GM19397 (cell line): ENCODE data around the gene RAB3A.
A peak's percentile ranks its signal among the peaks of the same experiment; 100 is the strongest.

Source experiments
- ATAC-seq: cut with Tn5 transposase; IDR thresholded peaks from one replicate; pipeline ENCODE4 v1.9.1; 2021; ENCODE audit warnings: mild to moderate bottlenecking, moderate library complexity; ENCODE audit not compliant: unreplicated experiment

Gene RAB3A

DNA sequence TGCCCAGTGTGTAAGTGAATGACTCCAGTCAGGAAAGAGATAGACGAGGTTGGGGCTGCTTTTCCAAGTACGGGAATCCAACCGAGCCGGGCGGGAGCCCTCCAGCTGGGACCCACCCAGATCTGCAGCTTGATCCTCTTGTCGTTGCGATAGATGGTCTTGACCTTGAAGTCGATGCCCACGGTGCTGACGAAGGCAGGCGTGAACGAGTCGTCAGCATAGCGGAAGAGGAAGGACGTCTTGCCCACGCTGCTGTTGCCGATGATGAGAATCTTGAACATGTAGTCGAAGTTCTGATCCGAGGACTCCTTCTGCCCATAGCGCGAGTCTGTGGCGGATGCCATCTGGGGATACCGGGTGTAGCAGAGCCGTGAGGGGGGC is 1.5 kb downstream of the RAB3A start:
- ATAC-seq = no peak

DNA sequence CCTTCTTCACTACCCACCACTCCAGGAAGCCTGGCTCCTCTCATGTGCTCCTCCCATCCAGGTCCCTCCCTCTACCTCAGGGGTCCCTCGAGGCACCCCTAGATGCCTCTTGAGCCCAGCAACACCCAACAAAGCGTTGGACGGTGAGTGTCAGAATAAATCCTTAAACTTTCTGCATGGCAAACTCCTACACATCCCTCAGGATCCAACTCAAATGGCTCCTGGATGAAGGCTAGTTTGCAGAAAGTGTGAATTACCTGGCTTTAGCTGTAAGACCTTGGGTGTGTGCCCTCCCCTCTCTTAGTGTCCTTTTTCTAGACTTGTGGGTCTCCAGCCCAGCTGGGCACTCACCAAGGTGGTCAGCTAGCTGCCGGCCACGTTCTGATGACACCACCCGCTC is 5.5 kb downstream of the RAB3A start:
- ATAC-seq = no peak

DNA sequence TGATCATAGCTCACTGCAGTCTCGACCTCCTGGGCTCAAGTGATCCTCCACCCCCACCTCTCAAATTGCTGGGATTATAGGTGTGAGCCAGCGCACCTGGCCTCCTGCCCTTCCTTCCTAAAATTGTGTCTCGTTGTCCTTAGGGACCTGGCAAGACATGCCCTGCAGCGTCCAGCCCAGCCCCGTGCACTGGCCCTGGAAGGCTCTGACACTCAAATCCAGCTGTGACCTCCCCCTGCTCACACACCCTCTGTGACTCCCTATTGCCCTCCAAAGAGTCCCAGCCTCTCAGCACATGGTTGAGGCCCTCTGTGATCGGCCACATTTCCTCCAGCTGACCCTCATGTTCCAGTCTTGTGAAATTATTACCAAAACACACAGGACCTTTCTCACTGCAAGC is 5.9 kb downstream of the RAB3A start:
- ATAC-seq = no peak

DNA sequence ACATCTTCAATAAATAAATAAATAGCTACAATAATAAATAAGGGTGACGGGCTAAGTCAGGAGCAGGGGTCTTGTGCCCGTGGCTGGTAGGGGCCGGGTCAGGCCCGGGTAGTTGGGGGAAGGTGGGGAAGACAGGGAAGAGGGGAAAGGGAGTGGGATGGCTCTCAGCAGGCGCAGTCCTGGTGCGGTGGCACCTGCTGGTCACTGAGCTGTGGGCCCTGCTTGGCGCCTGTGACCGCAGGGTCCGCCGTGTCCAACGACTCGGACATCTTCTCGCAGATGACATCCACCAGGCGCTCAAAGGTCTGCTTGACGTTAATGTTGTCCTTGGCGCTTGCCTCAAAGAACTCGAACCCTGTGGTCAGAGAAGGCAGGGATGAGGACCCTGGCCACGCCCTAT is 6.5 kb downstream of the RAB3A start:
- no peak for ATAC-seq

DNA sequence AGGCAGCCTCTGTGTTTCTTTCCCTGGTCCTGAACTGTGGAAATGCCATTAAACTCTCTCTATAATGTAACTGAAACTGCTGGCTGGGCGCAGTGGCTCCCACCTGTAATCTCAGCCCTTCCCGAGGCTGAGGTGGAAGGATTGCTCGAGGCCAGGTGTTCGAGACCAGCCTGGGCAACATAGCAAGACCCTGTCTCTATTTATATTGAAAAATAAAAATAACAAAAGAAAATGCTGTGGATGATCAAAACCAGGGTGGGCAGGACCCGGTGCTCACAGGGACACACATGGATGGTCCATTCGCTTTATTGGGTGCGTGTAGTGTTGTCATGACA is 7.4 kb downstream of the RAB3A start:
- no peak for ATAC-seq

DNA sequence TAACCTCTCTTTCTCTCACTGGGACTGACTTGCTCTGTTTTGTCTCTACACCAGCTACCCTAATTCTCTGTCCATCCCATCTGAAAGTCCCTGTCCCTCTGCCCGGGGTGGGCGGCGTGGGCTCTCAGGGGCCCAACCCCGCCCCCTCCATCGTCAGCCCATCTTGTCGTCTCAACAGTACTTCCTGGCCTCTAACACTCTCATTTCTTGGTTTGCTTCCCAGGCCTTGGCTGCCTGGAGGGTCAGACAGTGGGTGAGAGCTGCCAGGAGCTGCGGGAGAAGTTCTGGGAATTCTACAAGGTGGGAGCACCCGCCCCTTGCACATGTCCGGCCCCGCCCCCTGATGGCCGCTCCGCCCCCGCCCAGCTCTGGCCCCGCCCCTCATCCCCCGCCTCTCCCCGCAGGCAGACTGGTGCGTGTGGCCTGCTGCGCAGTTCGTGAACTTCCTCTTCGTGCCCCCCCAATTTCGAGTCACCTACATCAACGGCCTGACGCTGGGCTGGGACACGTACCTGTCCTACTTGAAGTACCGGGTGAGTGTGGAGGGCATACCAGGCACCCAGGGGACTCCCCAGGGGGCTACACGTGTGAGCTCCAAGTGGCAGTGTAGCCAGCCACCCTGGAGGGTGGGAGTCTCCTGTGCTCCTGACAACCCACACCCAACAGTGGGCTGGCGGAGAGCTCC is 9.1 kb downstream of the RAB3A start:
- no peak for ATAC-seq

DNA sequence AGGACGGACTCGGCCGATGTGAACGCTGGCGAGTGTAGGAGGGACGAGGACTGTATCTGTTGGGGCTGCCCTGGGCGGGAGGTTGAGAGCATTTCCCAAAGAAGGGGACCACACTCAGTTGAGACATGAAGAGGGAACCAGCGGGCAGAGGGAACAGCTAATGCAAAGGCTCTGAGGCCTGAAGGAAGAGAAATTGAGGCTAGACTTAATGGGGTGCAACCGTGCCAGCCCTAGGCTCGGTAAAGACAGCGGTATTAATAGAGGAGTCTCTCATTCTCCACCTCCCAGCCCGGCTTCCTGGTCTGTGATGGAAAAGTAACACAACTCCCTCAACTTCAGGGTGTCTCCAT is 9.7 kb downstream of the RAB3A start:
- ATAC-seq = no peak

DNA sequence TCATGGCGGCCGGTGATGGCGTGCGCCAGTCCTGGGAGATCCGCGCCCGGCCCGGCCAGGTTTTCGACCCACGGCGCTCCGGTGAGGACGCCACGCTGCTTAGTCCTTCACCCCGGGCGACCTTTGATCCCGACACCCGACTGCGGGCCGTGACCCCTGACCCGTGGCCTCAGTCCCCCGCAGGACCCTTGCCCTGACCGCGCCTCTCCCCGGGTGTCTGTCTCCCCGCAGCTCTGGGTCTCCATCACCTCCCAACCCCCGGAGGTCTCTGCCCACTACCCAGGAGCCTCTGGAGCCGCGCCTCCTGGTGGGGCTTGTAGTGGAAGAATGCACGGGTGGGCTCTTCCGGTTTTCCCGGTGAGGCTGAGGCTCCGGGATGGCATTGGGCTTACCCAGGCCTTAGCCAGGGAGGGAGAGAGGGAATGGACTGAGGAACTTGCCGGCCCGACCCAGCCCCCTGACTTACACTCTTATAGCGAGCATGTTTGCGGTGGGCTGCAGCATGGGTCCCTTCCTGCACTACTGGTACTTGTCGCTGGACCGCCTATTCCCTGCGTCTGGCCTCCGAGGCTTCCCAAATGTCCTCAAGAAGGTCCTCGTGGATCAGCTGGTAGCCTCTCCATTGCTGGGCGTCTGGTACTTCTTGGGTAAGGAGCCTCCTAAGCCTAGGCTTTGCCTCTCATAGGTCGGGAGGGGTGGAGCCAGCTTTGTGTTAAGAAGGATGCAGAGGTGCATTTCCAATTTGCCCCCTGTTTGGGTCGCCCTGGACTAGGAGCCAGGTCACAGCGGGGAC is 10.3 kb downstream of the RAB3A start:
- no peak for ATAC-seq

DNA sequence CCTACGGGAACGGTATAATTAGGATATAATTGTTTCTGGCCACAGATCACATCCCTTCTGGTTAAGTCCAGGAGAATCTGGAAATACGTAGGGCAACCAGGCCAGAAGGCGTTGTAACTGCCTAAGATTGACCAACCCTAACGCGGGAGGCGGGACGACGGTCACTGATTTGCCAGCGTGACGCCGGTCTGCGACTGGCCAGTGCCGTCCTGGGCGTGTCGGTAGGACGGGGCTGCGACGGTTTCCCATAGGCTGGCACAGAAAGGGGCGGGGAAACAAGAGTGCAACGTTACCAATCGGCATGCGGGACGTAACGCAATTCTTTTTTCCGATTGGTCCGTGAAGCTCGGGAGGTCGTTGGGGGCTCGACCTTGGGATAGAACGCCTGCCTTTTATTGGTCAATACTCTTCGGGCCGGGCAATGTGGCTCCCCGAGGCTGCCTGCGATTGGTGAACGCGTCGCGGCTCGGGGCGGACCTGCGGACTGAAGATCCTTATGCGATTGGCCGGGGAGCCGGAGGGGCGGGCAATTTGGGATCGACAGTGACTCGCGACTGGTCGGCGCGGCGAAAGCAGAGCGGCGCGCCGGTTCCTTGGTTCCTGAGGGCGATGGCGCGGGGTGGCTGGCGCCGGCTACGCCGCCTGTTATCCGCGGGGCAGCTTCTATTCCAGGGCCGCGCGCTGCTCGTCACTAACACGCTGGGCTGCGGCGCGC is 11.0 kb downstream of the RAB3A start, which contains the start of gene MPV17L2:
Gene MPV17L2, plus strand, starts transcription at position 546 of the 715 bp plus-strand sequence. Its CDS starts 64 bp downstream, at position 610.
- ATAC-seq = peak; percentile 85

DNA sequence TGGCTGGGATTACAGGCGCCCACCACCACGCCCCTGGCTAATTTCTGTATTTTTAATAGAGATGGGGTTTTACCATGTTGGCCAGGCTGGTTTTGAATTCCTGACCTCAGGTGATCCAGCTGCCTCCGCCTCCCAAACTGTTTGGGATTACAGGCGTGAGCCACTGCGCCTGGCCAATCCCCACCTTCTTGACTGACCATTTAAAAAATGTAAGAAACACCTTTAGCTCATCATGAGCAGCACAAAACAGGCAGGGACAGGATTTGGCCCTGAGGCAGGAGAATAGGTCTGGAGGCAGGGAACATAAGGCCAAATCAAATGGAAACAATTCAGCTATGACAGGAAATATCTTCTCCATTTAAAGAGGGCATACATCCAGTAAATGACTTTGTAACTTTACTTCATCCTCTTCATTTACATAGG is 12.2 kb downstream of the RAB3A start:
- ATAC-seq = no peak

DNA sequence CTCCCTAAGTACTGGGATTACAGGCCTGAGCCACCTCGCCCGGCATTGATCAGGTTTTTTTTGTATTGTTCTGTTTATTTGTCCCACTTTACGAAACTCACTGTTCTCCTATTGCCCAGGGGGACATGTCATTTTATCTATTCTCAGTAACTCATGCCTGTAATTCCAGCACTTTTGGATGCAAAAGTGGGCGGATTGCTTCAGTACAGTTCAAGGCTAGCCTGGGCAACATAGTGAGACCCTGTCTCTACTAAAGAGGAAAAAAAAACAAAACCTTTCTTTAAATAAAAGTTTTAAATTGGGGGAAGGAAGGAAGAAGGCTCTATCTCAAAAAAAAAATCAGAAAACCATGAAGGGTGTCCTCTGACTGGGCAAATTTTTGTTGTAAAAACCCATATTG is 13.6 kb downstream of the RAB3A start:
- ATAC-seq = no peak

DNA sequence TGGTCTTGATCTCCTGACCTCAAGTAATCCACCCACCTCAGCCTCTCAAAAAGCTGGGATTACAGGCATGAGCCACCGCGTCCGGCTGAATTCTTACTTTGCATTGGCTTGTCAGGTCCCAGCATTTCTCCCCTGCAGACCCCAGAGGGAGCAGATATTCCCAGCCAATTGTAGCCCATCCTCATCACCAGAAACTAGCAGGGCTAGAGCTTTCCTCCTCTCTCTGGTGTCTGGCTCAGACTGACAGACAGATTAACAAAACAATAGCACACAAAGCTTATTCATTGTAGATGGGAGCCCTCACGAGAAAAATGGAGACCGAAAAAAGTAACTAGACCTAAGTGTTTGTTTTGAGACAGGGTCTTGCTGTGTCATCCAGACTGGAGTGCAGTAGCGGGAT is 18.3 kb downstream of the RAB3A start:
- no peak for ATAC-seq

DNA sequence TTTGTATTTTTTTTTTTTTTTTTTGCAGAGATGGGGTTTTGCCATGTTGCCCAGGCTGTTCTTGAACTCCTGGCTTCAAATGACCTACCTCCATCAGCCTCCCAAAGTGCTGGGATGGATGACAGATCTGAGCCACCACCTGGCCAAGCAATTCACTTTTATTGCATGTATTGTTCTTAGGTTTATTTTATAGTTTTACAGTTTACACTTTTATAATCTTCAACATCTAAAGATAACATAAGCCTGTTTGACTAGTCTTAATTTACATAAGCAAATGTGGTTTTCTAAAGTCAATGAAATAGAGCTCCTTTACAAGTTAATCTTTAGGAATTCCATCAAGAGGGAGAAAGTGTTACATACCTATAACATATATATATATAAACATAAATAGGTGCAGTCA is 20.3 kb downstream of the RAB3A start:
- ATAC-seq = no peak

DNA sequence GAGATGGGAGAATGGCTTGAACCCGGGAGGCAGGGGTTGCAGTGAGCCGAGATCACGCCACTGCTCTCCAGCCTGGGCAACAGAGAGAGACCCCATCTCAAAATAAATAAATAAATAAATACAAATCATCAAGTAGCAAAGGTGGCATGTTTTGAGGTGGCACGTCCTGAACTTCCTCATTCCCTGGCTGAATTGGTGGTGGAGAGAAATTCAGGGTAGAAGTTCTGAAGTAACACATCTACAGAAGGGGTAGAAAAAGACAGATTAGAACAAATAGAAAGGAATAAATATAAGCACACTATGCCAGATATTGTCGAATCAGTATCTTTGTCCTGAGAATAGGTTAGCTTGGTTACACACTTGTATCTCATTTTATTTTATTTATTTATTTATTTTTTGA is 23.9 kb downstream of the RAB3A start:
- no peak for ATAC-seq

DNA sequence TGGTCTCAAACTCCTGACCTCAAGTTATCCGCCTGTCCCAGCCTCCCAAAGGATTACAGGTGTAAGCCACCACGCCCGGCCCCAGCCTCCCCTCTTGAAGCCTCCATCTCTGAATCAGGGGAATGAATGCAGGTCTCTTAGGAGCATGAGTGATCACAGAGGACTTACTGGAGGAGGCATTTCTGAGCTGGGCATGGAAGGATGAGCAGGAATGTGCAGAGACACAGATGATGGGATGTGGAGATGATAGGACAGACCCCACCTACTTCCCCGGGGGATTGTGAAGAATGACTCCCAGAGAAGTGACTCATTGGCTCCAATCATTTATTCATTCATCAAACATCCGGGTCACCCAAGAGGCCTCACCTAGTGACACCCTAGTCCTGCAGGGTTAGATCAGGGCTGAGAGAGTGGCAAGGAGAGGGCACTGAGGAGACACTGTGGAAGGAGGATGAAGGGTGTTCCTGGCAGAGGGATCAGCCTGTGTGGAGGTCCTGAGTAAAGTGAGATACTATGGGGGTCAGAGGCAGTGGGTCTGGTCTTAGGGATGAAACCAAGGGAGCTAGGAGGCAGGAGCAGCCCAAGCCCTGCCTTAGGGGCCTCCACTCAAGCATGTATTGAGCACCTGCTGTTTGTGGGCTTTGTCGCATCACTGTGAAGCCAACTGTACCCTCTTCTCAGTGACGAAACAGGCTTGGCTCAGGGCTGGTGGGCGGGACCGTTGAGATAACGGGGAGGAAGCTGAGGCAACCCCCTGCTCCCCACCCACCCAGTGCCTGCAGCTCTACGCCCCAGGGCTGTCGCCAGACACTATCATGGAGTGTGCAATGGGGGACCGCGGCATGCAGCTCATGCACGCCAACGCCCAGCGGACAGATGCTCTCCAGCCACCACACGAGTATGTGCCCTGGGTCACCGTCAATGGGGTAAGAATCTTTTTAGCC is 27.2 kb downstream of the RAB3A start:
- no peak for ATAC-seq

DNA sequence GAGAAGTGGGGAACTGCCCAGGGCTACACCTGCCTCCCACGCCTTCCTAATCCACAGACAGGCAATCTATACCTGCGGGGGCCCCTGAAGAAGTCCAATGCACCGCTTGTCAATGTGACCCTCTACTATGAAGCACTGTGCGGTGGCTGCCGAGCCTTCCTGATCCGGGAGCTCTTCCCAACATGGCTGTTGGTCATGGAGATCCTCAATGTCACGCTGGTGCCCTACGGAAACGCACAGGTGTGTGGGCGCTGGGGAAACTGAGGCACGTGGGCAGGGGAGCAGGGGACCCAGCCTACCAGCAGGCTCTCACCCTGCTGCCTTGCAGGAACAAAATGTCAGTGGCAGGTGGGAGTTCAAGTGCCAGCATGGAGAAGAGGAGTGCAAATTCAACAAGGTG is 28.9 kb downstream of the RAB3A start:
- no peak for ATAC-seq

DNA sequence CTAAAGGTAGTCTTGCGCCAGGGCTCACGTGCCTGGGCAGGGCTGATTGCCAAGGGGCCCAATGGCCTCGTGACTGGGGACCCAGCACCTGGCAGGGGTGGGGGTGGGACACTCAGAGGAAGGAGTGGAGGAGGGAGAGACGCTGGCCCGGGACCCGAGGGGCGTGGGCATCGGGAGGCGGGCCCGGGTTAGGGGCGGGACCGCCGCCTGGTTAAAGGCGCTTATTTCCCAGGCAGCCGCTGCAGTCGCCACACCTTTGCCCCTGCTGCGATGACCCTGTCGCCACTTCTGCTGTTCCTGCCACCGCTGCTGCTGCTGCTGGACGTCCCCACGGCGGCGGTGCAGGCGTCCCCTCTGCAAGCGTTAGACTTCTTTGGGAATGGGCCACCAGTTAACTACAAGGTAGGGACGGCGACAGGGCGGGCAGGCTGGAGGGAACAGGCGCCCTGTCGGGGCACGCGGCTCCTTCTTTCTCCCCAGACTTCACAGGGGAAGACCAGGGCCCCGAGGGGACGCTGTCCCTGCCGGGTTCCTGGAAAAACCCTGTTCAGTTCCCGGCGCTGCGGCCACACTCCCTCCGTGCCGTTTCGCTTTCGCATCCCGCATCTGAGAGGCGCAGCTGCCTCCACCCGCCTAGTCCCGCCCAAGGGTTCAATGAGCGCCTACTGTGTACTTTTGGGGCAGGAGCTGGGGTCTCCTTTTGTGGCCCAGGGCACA is 30.1 kb downstream of the RAB3A start, which contains the start of gene IFI30:
Gene IFI30, plus strand, starts transcription at position 242 of the 717 bp plus-strand sequence. Its CDS starts 29 bp downstream, at position 271.
- ATAC-seq = peak; percentile 55

DNA sequence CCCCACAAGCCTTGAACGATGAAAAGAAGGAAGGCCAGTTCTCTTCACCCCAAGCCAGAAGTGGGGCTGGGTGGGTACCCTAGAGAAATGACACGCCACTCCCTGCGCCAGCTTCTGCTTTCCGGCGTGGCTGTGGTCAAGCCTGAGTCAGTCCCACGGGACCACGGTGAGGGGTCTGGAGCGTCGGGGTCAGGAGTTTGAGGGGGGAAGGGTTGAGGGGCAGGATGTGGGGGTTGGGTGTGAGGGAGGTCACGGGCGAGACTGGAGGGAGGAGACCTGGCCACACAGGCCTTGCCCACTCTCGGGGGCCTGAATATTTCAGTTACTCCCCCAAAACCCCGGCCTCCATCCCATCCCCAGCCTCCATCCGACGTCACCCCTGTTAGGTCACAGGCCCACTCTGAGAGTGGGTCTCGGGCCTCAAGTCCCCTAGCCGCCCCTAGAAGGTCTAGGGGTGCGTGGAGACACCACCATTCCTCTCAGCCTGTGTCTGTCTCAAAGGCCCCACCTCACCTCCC is 30.7 kb downstream of the RAB3A start:
- peak; percentile 6 for ATAC-seq

DNA sequence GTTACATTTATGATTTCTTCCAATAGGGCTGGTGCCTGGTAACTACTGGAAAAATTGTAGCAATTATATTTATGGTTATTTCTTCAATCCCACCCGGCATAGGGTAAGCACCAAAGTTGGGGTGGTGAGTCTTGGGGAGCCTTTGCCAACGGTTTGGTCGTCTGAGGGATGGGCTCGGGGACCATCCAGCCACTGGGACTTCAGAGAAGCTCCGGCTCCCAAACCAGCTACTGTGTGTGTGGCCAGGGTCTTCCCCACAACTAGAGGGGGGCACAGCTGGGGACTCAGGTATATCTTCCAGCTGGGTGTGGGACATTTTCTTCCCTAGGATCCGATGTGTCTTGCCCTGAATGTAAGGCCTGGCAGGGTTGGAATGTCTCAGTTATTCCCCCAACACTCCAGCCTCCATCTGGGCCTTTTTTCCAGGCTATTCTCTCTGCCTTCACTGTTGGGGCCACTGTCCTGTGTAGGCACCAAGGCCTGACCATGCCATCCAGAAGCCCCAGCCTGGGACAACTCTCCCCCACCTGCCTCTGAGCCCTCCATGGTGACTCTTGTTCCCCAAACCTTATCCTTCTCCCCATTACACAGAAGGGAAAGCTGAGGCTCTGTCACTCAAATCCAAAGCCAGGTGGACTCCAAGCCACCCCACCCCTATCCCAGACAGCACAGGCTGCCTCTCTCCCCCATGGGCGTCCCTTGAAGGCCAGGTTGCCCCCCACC is 31.4 kb downstream of the RAB3A start:
- no peak for ATAC-seq
